Measurements from ENCODE around the gene GSTO1.
"Not testable (repeated sequence)": the region's sequence is repeated elsewhere in the genome, so short reads cannot be mapped to it uniquely, and the experiment has no call there.

GSTO1 gene

DNA sequence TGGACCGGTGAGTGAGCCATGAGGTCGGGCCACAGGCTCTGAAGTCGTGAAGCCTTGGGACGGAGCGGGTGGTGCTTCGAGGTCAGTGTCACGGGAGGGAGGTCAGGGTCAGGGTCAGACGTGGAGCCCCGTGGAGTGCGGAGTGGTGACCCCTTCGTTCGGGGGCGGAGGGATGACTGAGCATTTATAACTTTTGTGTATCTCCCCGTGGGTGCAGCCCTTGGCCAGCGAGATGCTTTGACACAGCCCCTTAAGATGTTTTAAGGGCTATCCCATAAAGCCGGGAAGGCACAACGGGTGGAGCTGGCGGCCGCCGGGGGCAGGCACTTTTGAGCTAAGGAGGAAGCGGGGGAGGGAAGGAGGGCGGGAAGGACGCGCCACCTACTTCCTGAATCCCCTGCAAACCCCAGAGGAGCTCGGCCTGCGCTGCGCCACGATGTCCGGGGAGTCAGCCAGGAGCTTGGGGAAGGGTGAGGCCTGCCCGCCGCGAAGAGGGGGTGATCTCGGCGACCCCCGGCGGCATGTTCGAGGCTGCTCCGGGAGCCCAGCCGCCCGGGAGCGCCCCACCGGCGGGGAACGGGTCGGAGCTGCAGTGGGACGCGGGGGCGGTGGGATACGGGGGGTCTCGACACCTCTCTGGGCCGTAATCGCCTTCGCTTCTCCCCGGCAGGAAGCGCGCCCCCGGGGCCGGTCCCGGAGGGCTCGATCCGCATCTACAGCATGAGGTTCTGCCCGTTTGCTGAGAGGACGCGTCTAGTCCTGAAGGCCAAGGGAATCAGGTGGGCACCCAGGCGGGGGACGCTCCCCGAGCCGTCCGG lies at the start of gene GSTO1:
GSTO1 (plus strand) TSS at position 400 of the 818 bp plus-strand sequence; CDS start at position 437, 37 bp downstream.
- peak; percentile 91 for DNase-seq (ENCODE audit: low spot score)

DNA sequence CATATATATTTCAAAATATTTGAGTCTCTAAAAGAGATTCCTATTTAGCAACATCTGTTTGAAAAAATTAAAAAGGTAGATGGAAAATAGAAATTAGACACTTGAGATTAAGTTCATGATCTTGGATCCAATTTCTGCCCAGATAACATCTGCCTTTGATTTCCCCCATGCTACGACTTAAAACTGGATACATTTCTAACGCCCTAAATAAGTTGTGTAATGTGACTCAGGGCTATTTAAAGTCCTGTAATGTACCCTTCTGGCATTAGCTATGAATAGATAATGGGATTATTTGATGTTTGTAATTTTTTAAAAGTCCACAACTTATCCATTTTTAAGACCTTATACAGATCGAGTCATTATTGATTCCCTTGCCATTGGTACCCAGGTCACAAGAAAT lies 46.0 kb upstream of the GSTO1 start:
- peak; percentile 9 for DNase-seq (ENCODE audit: low spot score)

DNA sequence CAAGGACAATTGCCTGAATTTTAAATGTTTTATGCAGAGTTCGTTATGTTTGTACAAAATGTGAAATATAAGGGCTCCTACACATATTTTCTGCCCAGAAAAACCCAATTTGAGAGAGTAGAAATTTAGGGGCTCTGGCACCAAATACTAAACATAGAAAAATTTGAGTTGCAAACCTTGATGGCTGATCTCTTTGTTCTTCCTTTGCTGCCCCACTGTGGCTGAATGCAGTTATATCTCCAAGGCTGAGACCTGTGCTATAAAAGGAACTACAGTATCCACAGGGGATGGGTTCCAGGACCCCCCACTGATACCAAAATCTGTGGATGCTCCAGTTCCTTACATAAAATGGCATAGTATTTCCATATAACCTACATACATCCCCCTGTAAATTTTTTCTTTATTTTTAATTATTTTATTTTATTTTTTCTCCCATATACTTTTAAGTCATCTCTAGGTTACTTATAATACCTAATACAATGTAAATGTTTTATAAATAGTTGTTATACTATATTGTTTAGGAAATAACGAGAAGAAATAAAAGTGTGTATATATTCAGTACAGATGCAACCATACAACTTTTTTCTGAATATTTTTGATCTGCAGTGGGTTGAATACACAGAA lies 45.0 kb upstream of the GSTO1 start:
- peak; percentile 64 for DNase-seq (ENCODE audit: low spot score)

DNA sequence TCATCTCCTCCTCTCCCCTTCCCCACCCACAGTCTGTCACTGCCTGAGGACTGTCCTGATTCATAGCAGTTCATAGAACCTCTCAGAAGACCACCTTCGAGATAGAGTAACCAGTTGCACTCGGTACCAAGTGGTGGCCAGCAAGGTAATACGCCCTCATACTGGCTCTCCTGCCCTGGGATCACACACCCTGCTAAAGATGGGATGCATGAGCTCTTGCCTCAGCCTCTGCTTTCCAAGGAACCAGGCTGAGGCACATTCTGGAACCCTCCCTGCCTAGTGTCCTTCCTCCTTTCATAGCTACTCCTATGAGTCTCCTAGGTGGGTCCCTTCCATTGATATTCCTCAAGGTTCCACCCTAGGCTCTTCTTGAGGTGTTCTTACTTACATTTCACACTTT lies 38.1 kb upstream of the GSTO1 start:
- DNase-seq (ENCODE audit: low spot score) = no peak

DNA sequence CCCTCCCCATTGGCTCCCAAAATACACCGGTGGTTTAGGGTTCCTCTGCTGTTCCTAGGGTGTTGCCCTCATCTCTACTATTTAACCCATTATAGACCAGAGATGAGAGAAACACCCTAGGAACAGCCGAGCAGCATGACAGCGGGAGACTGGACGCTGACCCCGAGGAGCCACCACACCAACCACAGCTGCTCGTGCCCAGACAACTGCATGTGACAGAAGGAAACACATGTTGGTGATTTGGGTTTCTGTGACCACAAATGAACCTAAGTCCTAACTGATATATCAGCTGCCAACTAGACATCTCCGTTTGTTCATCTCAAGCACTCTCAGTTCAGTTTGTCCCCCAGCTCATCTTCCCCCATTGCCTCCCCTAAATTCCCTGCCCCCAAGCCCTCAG lies 35.9 kb upstream of the GSTO1 start:
- no peak for DNase-seq (ENCODE audit: low spot score)

DNA sequence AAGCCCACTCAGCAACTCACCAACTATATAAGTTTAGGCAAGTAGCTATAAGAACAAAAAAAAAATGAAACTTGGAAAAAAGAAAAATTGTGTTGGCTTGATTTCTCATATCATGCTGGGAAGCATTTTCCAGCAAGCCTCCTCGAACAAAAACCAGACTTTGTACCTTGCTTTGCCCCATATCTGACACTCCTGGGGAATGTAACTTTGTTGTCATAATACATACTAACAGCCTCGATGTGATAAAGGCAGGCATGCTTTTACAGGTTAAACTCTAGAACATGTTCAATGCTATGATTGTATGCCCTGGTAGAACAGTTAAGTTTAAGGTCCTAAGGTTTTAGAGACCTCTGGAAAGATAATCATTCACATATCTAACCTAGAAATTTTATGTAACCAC lies 34.2 kb upstream of the GSTO1 start:
- DNase-seq (ENCODE audit: low spot score) = no peak

DNA sequence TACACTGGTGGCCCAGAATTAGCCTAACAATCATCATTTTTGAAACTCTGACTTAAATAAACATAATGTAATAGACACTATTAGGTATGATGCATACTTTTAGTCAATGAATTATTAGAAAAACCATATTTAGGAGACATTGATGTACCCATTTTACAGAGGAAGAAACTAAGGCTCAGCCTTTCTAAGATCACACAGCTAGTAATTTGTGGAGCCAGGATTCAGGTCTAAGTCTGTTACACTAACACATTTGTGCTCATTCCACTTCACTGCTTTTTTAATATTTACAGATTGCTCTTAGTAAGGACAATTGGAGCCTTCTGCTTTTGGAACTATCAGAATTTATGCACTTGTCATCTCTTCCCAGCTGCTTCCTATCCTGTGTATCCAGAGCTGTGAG lies 31.4 kb upstream of the GSTO1 start:
- DNase-seq (ENCODE audit: low spot score) = no peak

DNA sequence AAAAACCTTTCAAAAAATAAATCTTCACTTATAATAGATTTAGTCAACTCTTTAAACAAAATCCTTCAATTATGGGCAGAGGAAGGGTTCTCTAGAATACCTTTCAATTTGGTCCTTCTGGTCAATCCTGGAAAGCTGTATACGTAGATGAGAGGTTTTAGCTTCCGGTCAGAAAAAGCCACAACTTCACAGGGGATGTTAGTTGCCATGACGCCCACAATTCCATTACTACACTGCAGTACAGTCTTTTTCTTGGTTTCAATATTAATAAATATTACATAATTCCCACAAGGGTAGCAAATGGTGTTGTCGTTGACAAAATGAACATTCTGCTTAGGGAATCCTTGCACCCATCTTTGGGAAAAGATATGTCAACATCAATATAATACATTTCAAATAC lies 24.2 kb upstream of the GSTO1 start:
- no peak for DNase-seq (ENCODE audit: low spot score)

DNA sequence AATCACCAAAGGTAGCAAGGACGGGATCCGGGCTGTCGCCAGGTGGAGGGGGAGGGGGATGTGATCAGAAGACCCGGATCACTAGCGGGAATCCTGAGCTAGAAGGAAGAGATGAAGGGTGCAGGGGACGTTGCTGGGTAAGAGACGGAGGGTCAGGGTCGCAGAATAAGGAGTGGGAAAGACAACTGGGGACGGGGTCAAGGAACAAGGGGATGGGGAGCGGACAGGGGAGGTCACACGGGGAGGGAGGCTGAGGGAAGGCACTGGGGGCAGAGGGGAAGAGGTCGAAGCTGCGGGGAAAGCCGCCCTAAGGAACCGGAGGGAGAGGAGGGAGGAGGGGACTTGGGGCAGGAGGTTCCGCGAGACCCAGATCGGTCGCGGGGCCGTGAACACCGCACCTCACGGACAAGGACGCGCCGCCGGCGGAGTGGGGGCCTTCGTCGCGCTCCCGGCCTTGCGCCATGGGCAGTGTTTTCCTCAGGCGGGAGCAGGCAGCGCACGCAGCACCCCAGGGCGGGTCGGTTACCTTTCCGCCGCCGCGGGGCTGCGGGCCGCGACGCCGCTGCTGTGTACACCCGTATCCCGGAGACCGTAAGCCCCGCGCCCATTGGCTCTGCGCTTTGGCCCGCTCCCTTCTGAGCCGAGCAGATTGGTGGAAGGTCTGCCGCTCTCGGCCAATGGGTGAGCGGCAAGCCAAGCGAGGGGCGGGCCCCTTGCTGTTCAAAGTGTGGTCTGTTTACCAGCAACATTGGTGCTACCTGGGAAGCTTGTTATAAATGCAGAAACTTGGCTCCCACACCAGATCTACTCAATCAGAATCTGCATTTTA lies 22.7 kb upstream of the GSTO1 start, which contains the start of gene CFAP43:
CFAP43 (minus strand) TSS at position 581 of the 829 bp plus-strand sequence; CDS start at position 463, 118 bp downstream.
- peak; percentile 100 for DNase-seq (ENCODE audit: low spot score)

DNA sequence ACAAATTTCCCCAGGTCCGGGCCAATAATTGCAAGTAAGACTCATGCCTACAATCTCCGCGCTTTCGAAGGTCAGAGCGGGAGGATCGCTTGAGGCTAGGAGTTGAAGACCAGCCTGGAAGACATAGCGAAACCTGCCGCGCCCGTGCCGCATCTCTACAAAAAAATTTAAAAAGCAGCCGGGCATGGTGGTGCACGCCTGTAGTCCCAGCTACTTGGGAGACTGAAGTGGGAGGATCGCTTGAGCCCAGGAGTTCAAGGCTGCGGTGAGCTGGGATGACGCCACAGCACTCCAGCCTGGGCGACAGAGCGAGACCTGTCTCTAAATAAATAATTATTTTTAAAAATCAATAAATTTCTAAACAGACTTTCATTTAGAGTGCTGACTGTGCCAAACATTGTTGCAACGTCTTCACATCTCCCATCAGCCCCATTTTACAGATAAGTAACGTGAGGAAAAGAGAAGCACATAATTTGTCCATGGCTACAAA lies 22.0 kb upstream of the GSTO1 start:
- no peak for DNase-seq (ENCODE audit: low spot score)

DNA sequence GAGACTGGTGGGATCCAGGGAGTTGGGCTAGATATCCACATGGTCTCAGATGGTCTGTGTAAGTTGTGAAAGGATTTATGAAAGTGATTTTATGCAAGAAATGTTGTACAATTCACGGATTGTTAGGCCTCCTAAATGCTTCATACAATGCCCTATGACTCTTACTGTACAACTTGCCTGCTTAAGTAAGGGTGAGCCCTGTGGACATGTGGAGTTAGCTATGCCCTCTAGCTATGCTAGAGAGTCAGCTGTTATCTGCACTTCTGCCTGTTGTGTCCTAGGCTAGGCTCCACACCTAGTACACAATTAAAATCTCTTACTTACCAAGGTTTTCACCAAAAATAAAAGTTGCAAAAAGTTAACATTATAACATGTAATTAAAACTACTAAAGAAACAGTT lies 20.9 kb upstream of the GSTO1 start:
- DNase-seq (ENCODE audit: low spot score) = no peak

DNA sequence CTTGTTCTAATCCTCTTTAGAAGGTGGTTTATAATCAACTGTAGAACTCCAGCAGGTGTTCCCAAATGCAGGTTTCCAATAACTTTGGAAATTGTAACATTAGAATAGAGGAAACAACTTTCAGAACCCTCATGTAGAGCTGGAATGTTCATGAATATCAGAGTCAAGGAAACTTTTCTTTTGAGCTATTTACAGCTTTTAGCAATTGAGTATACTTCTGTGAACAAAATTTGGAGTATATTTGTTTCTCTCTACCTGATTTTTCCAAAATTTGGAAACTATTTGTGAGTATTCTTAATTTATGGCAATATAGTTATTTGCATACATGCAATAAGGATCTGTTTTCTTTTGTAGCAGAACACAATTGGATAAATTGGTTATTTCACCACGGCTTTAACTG lies 19.8 kb upstream of the GSTO1 start:
- DNase-seq (ENCODE audit: low spot score) = no peak

DNA sequence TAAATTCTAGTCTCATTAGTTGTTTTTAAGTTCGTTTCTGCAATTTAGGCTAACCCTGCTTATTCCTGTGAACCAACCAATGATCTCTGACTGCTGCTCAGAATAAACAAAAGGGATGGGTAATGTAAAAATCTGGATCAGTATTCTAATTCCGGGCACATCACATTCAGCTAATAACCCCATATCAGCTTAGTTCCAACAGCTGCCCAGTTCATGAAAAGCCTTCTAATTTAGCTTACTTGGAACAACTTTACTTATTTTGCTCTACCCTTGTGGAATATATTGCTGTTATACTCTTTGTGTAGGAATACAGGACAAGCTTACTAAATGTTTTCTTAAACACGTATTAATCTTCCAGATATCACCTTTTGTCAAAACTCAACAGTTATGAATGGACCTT lies 18.9 kb upstream of the GSTO1 start:
- no peak for DNase-seq (ENCODE audit: low spot score)

DNA sequence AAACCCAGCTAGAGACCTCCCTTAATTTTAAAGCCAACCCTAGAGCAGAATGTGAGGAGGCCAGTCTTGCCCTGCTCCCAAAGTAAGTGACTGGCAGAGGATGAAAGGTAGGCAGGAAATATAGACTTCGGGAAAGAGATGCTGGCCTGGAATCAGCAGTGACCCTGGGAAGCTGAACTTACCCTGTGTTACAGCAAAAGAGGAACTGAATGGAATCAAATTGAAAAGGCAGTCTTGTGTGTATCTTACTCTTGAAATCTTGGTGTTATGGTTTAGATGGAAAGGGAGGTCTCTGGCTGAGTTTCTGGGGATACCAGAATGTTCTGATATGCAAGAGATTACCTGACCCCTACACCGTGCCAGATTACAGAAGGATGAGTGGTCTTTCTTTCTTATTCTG lies 14.6 kb upstream of the GSTO1 start:
- no peak for DNase-seq (ENCODE audit: low spot score)

DNA sequence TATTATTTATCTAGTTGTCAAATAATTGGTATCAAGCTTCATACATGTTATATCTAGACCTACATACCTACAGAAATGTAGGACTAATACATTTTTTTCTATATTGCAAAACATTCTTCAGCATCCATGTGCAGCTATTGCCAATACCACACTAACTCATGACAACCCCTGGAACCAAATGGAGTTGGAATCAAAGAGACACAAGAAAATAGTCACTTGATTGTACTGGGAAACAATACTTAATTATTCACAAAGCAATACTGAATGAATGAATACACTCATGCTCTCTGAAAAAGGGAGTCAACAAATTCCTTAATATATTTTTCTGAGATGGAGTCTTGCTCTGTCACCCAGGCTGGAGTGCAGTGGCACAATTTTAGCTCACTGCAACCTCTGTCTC lies 12.1 kb upstream of the GSTO1 start:
- no peak for DNase-seq (ENCODE audit: low spot score)

DNA sequence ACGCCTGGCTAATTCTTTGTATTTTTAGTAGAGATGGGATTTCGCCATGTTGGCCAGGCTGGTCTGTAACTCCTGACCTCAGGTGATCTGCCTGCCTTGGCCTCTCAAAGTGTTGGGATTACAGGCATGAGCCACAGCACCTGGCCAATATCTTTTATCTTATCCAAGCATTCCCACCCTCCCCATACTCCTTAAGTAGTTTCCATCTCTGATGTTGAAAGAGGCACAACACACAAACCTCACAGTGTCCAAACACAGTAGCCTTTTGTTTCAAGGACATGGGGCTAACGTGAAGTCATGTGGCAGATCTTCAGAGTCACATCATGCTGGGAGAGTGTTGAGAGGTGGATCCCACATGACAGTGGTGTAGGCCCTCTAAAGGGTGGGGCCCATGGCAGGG lies 11.7 kb upstream of the GSTO1 start:
- DNase-seq (ENCODE audit: low spot score) = not testable (repeated sequence)

DNA sequence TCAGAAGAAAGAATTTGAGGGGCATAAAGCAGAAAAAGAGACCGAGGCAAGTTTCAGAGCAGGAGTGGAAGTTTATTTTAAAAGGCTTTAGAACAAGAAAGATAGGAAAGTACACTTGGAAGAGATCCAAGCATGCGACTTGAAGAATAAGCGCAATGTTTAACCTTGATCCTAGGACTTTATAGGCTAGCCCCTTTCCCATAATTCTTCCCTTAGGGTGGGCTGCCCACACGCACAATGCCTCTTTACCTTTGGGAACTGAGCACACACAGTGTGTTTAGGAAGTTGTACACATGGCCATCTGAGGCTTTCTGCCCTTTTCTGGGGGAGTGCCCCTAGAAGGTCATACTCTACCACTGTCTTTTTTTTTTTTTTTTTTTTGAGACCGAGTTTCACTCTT lies 11.2 kb upstream of the GSTO1 start:
- no peak for DNase-seq (ENCODE audit: low spot score)

DNA sequence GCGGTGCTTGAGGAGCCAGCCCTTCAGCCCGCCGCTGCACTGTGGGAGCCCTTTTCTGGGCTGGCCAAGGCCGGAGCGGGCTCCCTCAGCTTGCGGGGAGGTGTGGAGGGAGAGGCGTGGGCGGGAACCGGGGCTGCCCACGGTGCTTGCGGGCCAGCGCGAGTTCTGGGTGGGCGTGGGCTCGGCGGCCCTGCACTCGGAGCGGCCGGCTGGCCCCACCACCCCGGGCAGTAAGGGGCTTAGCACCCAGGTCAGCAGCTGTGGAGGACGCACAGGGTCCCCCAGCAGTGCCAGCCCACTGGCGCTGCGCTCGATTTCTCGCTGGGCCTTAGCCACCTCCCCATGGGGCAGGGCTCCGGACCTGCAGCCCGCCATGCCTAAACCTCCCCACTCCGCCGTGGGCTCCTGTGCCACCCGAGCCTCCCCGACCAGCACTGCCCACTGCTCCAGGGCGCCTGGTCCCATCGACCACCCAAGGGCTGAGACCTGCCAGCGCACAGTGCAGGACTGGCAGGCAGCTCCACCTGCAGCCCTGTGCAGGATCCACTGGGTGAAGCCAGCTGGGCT lies 9.5 kb upstream of the GSTO1 start:
- no peak for DNase-seq (ENCODE audit: low spot score)

DNA sequence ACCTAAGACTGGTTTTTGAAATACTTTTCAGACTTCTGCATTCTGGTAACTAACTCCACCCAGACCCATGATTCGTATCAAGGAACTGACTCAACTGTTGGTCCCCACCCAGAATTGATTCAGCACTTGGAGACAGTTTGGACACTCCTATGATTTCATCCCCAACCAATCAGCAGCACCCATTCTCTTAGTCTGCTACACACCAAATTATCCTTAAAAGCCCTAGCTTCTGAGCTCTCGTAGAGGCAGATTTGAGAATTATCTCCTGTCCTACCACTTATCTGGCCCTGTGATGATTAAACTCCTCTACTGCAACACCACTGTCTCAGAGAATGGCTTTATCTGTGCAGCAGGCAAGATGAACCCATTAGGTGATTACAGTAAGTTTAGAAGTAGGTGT lies 7.7 kb upstream of the GSTO1 start:
- DNase-seq (ENCODE audit: low spot score) = peak; percentile 52

DNA sequence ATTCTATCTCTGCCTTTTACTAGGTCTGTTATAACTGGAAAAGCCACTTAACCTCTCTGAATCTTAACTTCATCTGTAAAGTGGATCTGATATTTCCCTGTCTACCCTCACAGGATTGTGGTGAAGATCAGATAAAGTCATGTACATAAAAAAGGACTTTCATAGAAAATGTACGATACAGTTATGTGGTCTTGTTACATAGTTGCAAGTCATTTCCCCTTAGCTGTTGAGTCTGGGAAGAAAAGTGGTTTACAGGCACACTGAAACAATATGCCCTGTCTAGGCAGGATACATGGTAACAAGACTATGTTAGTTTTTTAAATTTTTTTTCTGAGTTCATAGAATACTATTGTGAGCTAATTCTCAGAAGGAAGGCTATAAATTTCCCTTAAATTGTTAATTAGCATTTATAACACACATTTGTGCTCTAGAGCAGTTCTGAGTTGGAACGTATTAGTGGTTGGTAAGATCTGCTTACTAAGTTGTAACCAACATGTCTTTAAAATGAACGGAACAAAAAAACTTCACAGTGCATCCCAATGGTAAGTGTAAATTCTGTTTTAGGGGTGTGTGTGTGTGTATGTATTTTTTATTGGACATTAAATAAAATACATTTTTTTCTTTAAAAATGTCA lies 7.1 kb upstream of the GSTO1 start:
- DNase-seq (ENCODE audit: low spot score) = no peak

DNA sequence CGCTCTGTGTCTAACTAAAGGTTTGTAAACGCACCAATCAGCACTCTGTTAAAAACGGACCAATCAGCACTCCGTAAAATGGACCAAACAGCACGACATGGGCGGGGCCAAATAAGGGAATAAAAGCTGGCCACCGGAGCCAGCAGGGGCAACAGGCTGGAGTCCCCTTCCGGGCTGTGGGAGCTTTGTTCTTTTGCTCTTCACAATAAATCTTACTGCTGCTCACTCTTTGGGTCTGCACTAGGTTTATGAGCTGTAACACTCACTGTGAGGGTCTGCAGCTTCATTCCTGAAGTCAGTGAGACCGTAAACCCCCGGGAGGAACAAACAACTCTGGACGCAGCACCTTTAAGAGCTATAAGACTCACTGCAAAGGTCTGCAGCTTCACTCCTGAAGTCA lies 5.8 kb upstream of the GSTO1 start:
- DNase-seq (ENCODE audit: low spot score) = not testable (repeated sequence)

DNA sequence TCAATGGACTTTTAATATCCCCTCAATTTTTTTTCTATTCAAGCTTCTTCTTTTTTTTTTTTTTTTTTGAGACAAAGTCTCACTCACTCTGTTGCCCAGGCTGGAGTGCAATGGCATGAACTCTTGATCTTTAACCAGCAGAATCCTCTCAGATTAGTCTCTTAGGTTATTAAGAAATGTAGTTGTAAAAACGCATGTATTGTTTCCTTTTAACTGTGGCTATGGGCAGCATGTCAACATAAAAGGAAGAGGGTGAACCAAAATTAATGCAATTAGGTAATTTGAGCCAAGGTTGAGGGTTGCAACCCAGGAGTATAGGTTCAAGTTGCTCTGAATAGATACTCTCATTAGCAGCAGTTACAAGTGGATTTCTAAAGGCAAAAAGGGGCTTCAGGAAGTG lies 4.3 kb upstream of the GSTO1 start:
- DNase-seq (ENCODE audit: low spot score) = no peak
